SK-N-SH treated with all-trans-retinoic acid at 6 μM for 48 hours (cell line): ENCODE results near the gene ITGA5.

Experiments
- ATAC-seq: fragments of 200-7000 bp; cut with Tn5 transposase; 3 replicates; pipeline ENCODE4 v1.9.1; 2020; ENCODE audit warnings: mild to moderate bottlenecking, moderate library complexity
- CSDC2 ChIP-seq: fragments of 250-450 bp; sonication (Bioruptor Pico); IDR thresholded peaks from 2 replicates; pipeline ENCODE4 v1.5.0; 2020; ENCODE audit warnings: mild to moderate bottlenecking, moderate library complexity
- ESRRG ChIP-seq: fragments of 250-450 bp; sonication (Bioruptor Pico); IDR thresholded peaks from 2 replicates; pipeline ENCODE4 v1.6.1; 2021; ENCODE audit warnings: mild to moderate bottlenecking
- OSR1 ChIP-seq: fragments of 250-450 bp; sonication (Bioruptor Pico); IDR thresholded peaks from 2 replicates; pipeline ENCODE4 v1.8.0; 2022; ENCODE audit warnings: moderate library complexity, mild to moderate bottlenecking, inconsistent platforms
- PPARA ChIP-seq: fragments of 250-450 bp; sonication (Bioruptor Pico); IDR thresholded peaks from 2 replicates; pipeline ENCODE4 v1.5.0; 2020; ENCODE audit warnings: mild to moderate bottlenecking, borderline replicate concordance
- RARB ChIP-seq: fragments of 250-450 bp; sonication (Bioruptor Pico); IDR thresholded peaks from 2 replicates; pipeline ENCODE4 v1.8.0; 2021; ENCODE audit warnings: mild to moderate bottlenecking, moderate library complexity
- SNAI2 ChIP-seq: fragments of 250-450 bp; sonication (Bioruptor Pico); IDR thresholded peaks from 2 replicates; pipeline ENCODE4 v1.5.0; 2020; ENCODE audit warnings: mild to moderate bottlenecking, moderate library complexity
- TOX ChIP-seq: fragments of 250-450 bp; sonication (Bioruptor Pico); IDR thresholded peaks from 2 replicates; pipeline ENCODE4 v1.8.0; 2021; ENCODE audit warnings: mild to moderate bottlenecking, moderate library complexity, borderline replicate concordance
- ZC3H10 ChIP-seq: fragments of 250-450 bp; sonication (Bioruptor Pico); IDR thresholded peaks from 2 replicates; pipeline ENCODE4 v1.5.1; 2021; ENCODE audit warnings: mild to moderate bottlenecking, moderate library complexity
- ZFP3 ChIP-seq: fragments of 250-450 bp; sonication (Bioruptor Pico); IDR thresholded peaks from 2 replicates; pipeline ENCODE4 v1.5.0; 2020; ENCODE audit warnings: mild to moderate bottlenecking, moderate library complexity
- ZFP30 ChIP-seq: fragments of 450-650 bp; formaldehyde crosslinking; IDR thresholded peaks from 2 replicates; pipeline ENCODE4 v1.5.0; 2022; ENCODE audit warnings: mild to moderate bottlenecking, moderate library complexity
- ZNF565 ChIP-seq: fragments of 450-650 bp; formaldehyde crosslinking; conservative IDR thresholded peaks from 2 replicates; pipeline ENCODE4 v1.5.0; 2020; ENCODE audit warnings: low read depth, mild to moderate bottlenecking, moderate library complexity
- ZNF70 ChIP-seq: fragments of 450-650 bp; formaldehyde crosslinking; IDR thresholded peaks from 2 replicates; pipeline ENCODE4 v1.5.0; 2020; ENCODE audit warnings: mild to moderate bottlenecking, moderate library complexity
- ZNF8 ChIP-seq: fragments of 450-650 bp; formaldehyde crosslinking; IDR thresholded peaks from 2 replicates; pipeline ENCODE4 v1.5.0; 2020; ENCODE audit warnings: mild to moderate bottlenecking, moderate library complexity
- TF ChIP-seq, protein P1 (sequence below): fragments of 250-450 bp; sonication (Bioruptor Pico); IDR thresholded peaks from 2 replicates; pipeline ENCODE4 v1.5.0; 2020; ENCODE audit warnings: mild to moderate bottlenecking, moderate library complexity
- TF ChIP-seq, protein P2 (sequence below): fragments of 250-450 bp; sonication (Bioruptor Pico); IDR thresholded peaks from 2 replicates; pipeline ENCODE4 v1.8.0; 2021; ENCODE audit warnings: low read depth, mild to moderate bottlenecking, moderate library complexity, borderline replicate concordance
- TF ChIP-seq, protein P3 (sequence below): fragments of 250-450 bp; sonication (Bioruptor Pico); IDR thresholded peaks from 2 replicates; pipeline ENCODE4 v1.5.1; 2020; ENCODE audit warnings: low read depth, mild to moderate bottlenecking, moderate library complexity
- TF ChIP-seq, protein P4 (sequence below): fragments of 250-450 bp; sonication (Bioruptor Pico); IDR thresholded peaks from 2 replicates; pipeline ENCODE4 v1.5.1; 2021; ENCODE audit warnings: mild to moderate bottlenecking, moderate library complexity
- TF ChIP-seq, protein P5 (sequence below): fragments of 250-450 bp; sonication (Bioruptor Pico); IDR thresholded peaks from 2 replicates; pipeline ENCODE4 v1.8.0; 2020; ENCODE audit warnings: mild to moderate bottlenecking, moderate library complexity, borderline replicate concordance

ITGA5 gene

DNA sequence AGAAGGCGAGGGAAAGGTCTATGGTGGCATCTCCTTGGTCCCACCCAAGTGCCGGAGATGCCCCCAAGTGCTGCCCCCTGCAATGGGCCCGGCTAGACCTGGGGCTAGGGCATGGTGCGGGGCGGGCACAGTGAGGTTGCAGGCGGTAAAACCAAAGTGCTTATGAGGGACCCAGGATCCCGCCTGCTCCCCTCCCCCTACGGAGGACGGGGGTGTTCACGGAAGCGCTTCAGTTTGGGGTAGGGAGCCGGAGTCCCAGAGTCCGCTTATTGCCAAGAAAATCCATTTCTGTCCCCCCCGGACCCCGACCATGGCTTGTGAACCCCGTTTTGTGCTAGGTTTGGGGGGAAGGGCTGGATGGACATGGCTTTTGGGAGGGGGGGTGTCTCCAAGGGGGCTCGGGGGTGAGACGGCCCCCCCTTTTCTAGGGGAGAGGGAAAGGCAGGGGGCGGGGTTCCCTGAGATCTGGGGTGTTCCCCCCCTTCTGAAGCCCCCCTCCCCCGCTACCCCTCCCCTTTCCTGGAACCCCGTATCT lies 49.4 kb downstream of the ITGA5 start:
- TF ChIP-seq ZC3H10 (CRISPR knock-in tag) (no peak), ZNF70 (CRISPR knock-in tag) (no peak), OSR1 (no peak), RARB (CRISPR knock-in tag) (no peak), ZNF565 (CRISPR knock-in tag) (no peak), ZFP3 (no peak), TOX (no peak), PPARA (CRISPR knock-in tag) (no peak), SNAI2 (CRISPR knock-in tag) (no peak), ESRRG (CRISPR knock-in tag) (no peak)
- TF ChIP-seq, protein P1, sequence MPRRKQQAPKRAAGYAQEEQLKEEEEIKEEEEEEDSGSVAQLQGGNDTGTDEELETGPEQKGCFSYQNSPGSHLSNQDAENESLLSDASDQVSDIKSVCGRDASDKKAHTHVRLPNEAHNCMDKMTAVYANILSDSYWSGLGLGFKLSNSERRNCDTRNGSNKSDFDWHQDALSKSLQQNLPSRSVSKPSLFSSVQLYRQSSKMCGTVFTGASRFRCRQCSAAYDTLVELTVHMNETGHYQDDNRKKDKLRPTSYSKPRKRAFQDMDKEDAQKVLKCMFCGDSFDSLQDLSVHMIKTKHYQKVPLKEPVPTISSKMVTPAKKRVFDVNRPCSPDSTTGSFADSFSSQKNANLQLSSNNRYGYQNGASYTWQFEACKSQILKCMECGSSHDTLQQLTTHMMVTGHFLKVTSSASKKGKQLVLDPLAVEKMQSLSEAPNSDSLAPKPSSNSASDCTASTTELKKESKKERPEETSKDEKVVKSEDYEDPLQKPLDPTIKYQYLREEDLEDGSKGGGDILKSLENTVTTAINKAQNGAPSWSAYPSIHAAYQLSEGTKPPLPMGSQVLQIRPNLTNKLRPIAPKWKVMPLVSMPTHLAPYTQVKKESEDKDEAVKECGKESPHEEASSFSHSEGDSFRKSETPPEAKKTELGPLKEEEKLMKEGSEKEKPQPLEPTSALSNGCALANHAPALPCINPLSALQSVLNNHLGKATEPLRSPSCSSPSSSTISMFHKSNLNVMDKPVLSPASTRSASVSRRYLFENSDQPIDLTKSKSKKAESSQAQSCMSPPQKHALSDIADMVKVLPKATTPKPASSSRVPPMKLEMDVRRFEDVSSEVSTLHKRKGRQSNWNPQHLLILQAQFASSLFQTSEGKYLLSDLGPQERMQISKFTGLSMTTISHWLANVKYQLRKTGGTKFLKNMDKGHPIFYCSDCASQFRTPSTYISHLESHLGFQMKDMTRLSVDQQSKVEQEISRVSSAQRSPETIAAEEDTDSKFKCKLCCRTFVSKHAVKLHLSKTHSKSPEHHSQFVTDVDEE (CRISPR knock-in tag) = no peak
- TF ChIP-seq, protein P2, sequence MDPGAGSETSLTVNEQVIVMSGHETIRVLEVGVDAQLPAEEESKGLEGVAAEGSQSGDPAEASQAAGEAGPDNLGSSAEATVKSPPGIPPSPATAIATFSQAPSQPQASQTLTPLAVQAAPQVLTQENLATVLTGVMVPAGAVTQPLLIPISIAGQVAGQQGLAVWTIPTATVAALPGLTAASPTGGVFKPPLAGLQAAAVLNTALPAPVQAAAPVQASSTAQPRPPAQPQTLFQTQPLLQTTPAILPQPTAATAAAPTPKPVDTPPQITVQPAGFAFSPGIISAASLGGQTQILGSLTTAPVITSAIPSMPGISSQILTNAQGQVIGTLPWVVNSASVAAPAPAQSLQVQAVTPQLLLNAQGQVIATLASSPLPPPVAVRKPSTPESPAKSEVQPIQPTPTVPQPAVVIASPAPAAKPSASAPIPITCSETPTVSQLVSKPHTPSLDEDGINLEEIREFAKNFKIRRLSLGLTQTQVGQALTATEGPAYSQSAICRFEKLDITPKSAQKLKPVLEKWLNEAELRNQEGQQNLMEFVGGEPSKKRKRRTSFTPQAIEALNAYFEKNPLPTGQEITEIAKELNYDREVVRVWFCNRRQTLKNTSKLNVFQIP (CRISPR knock-in tag) = no peak
- TF ChIP-seq, protein P3, sequence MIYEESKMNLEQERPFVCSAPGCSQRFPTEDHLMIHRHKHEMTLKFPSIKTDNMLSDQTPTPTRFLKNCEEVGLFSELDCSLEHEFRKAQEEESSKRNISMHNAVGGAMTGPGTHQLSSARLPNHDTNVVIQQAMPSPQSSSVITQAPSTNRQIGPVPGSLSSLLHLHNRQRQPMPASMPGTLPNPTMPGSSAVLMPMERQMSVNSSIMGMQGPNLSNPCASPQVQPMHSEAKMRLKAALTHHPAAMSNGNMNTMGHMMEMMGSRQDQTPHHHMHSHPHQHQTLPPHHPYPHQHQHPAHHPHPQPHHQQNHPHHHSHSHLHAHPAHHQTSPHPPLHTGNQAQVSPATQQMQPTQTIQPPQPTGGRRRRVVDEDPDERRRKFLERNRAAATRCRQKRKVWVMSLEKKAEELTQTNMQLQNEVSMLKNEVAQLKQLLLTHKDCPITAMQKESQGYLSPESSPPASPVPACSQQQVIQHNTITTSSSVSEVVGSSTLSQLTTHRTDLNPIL (CRISPR knock-in tag) = no peak
- ATAC-seq = no peak

DNA sequence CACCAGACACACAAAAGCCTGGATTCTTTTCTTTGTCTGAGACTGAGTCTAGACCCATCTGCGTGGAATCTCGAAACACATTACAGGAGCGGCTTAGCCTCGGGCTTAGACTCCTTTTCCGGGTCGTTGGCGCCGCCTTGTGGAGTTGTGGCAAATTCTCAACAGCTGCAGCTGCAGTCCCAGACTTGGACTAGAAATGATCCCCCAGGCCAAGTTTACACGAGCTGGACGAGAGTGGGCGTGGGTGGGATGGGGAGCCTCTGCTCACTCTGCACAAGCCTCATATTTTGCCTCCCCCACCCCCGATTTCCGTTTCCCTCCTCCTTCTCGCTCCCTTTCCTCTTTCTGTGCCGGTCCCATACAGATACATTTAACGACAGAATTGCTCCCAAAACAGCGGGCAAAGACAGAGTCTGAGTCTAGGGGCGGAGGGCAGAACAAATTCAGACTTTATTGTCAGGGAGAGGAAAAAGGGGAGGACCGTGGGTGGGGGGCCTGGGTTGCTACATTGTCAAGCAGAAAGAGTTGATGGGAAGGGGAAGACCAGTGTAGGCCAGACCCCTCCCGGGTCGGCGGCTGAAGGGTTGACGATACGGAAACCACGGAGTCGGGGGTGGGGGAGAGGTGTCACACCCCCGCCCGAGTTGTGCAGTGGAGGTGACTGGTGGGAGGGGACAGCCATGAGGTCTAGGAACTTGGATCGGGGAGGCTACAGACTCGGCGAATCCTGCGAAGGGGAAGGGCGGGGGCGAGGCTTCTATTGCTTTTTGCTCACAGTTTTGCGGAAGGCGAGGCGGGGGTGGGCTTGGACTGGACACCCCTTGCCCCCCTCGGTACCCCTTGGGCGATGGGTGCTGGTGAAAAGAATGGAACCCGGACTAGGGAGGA lies 50.1 kb downstream of the ITGA5 start:
- TF ChIP-seq CSDC2 (CRISPR knock-in tag) (no peak), ZFP30 (CRISPR knock-in tag) (no peak), ZC3H10 (CRISPR knock-in tag) (no peak), PPARA (CRISPR knock-in tag) (no peak)
- peak; percentile 90 for ATAC-seq

DNA sequence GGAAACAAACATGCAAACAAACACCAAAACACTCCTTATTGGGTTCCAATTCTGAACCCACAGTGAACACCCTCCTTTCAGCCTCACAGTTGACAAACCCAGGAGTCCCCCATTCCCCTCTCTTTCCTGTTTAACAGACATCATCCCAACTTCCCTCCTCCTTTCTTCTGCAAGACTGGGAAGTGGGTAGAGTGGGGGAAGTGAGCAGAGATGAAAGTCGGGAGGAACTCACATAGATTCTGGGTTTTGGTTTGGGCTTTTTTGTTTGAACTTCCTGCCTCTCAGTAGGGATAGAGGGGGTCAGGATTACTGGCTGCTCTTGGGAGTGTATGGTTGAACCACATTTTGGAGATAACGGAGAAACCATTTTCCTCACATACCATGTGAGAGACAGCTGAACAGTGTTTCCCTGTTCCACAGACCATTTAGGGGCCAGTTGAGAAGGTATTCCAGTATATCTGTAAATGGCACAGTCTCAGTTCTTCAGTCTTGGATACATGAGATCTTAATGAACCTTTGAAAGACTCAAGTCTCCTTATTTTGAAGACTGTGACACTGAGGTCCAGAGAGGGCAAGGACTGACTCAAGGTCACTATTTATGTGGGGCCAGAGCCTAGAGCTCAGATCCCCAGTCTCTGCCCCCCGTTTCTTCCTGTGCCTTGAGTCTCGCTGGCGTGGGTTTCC lies 50.9 kb downstream of the ITGA5 start:
- TF ChIP-seq ZNF565 (CRISPR knock-in tag) = no peak
- TF ChIP-seq, protein P4, sequence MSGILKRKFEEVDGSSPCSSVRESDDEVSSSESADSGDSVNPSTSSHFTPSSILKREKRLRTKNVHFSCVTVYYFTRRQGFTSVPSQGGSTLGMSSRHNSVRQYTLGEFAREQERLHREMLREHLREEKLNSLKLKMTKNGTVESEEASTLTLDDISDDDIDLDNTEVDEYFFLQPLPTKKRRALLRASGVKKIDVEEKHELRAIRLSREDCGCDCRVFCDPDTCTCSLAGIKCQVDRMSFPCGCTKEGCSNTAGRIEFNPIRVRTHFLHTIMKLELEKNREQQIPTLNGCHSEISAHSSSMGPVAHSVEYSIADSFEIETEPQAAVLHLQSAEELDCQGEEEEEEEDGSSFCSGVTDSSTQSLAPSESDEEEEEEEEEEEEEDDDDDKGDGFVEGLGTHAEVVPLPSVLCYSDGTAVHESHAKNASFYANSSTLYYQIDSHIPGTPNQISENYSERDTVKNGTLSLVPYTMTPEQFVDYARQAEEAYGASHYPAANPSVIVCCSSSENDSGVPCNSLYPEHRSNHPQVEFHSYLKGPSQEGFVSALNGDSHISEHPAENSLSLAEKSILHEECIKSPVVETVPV (CRISPR knock-in tag) = no peak
- TF ChIP-seq RARB (CRISPR knock-in tag) = no peak
- TF ChIP-seq ZC3H10 (CRISPR knock-in tag) = no peak
- TF ChIP-seq ESRRG (CRISPR knock-in tag) = no peak
- no peak for TF ChIP-seq ZFP3
- TF ChIP-seq, protein P2 (CRISPR knock-in tag) = no peak
- no peak for TF ChIP-seq CSDC2 (CRISPR knock-in tag)
- no peak for TF ChIP-seq ZNF8 (CRISPR knock-in tag)
- TF ChIP-seq, protein P5, sequence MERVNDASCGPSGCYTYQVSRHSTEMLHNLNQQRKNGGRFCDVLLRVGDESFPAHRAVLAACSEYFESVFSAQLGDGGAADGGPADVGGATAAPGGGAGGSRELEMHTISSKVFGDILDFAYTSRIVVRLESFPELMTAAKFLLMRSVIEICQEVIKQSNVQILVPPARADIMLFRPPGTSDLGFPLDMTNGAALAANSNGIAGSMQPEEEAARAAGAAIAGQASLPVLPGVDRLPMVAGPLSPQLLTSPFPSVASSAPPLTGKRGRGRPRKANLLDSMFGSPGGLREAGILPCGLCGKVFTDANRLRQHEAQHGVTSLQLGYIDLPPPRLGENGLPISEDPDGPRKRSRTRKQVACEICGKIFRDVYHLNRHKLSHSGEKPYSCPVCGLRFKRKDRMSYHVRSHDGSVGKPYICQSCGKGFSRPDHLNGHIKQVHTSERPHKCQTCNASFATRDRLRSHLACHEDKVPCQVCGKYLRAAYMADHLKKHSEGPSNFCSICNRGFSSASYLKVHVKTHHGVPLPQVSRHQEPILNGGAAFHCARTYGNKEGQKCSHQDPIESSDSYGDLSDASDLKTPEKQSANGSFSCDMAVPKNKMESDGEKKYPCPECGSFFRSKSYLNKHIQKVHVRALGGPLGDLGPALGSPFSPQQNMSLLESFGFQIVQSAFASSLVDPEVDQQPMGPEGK (CRISPR knock-in tag) = no peak
- no peak for TF ChIP-seq SNAI2 (CRISPR knock-in tag)
- TF ChIP-seq TOX = no peak
- peak; percentile 13; the same call in 2 of the 3 replicates for ATAC-seq
